ENCODE measurements around the gene FN3K.
A peak's percentile ranks its signal among the peaks of the same experiment; 100 is the strongest.

The FN3K gene

GRCh38 chr17:82734987-82735866, at the start of gene FN3K:
TSS of gene FN3K (plus strand) at chr17:82735615. CDS start at chr17:82735637, 22 bp downstream.
- peak; percentile 83 for DNase-seq

- DNase-seq = no peak
Observed at GRCh38 chr17:82686366-82687324, 48.8 kb upstream of the FN3K start.

- DNase-seq = peak; percentile 66
Observed at GRCh38 chr17:82687375-82687861, 48.0 kb upstream of the FN3K start.

- no peak for DNase-seq
Observed at GRCh38 chr17:82687871-82688270, 47.5 kb upstream of the FN3K start.

GRCh38 chr17:82689077-82689476, 46.3 kb upstream of the FN3K start:
- no peak for DNase-seq

- peak; percentile 69 for DNase-seq
Observed at GRCh38 chr17:82690786-82691489, 44.5 kb upstream of the FN3K start.

- no peak for DNase-seq
Observed at GRCh38 chr17:82691714-82692113, 43.7 kb upstream of the FN3K start.

- DNase-seq = no peak
Observed at GRCh38 chr17:82692268-82692667, 43.1 kb upstream of the FN3K start.

- DNase-seq = no peak
Observed at GRCh38 chr17:82693168-82693867, 42.1 kb upstream of the FN3K start.

- DNase-seq = no peak
Observed at GRCh38 chr17:82694647-82695046, 40.8 kb upstream of the FN3K start.

- no peak for DNase-seq
Observed at GRCh38 chr17:82696259-82696658, 39.2 kb upstream of the FN3K start.

GRCh38 chr17:82696916-82697807, 38.3 kb upstream of the FN3K start:
- no peak for DNase-seq

GRCh38 chr17:82697808-82698064, 37.7 kb upstream of the FN3K start:
- no peak for DNase-seq

GRCh38 chr17:82698065-82698973, 37.1 kb upstream of the FN3K start, which contains the start of gene RAB40B:
TSS of gene RAB40B (minus strand) at chr17:82698698. CDS start at chr17:82698596, 102 bp downstream.
- DNase-seq = peak; percentile 99

GRCh38 chr17:82698974-82699442, 36.4 kb upstream of the FN3K start:
- no peak for DNase-seq

GRCh38 chr17:82699551-82699950, 35.9 kb upstream of the FN3K start:
- DNase-seq = no peak

- DNase-seq = no peak
Observed at GRCh38 chr17:82702231-82702927, 33.0 kb upstream of the FN3K start.

GRCh38 chr17:82703036-82703745, 32.2 kb upstream of the FN3K start:
- DNase-seq = no peak
